HG03432 (cell line): ENCODE measurements around the gene CYFIP1.

Experiments
- ATAC-seq: cut with Tn5 transposase; IDR thresholded peaks from one replicate; pipeline ENCODE4 v1.9.1; 2021; ENCODE audit warnings: mild to moderate bottlenecking, moderate library complexity; ENCODE audit not compliant: unreplicated experiment

Gene CYFIP1

GRCh38 chr15:22827125-22827524 is 153.0 kb downstream of the CYFIP1 start:
- no peak for ATAC-seq

- ATAC-seq, result no peak
Measured at GRCh38 chr15:22823495-22824128, 156.6 kb downstream of the CYFIP1 start.

DNA sequence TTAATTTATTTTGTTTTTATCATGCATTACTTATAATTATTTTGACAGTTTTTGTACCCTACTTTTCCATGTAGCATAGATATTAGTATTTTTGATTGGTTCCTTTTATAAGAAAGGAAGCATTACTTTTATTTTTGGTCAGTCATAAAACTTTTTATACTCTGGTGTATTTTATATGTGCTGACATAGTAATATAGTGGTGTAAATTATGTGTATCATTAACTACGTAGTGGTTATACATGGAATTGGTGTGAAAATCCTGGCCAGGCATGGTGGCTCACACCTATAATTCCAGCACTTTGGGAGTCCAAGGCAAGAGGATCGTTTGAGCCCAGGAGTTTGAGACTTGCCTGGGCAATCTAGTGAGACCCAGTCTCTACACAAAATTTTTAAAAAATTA is 160.5 kb downstream of the CYFIP1 start:
- ATAC-seq, result no peak
